Epithelial cell of proximal tubule (primary cell): ENCODE measurements around the gene ADARB2. TPM values are rescaled to one million over a fixed set of nuclear protein-coding genes. Genes with fewer than 3 reads are reported as not detected.

Experiments used
- DNase-seq: peaks from one replicate; pipeline ENCODE4 v3.0.0-alpha.2; 2011; ENCODE audit warnings: low read depth
- H3K4me3 ChIP-seq: 2 replicates; pipeline ENCODE4 v1.5.1; 2011; ENCODE audit warnings: low read depth, mild to moderate bottlenecking, low read length
- CTCF ChIP-seq: conservative IDR thresholded peaks from 2 replicates; pipeline ENCODE4 v1.5.1; 2012; ENCODE audit warnings: low read depth, mild to moderate bottlenecking, low read length
- total RNA-seq: library from RNA; depleted of rRNA; stranded (reverse); fragments of >200 nt; gene quantifications from 2 replicates; pipeline ENCODE4 v1.2.3, GENCODE V29; 2015

Gene ADARB2
- total RNA-seq, 1 donor from 2014 or later, result 0.63 TPM

- DNase-seq, result no peak
- TF ChIP-seq CTCF, result no peak
- H3K4me3 ChIP-seq, result no peak overlapping the region
Observed at GRCh38 chr10:1612908-1613307, 124.4 kb downstream of the ADARB2 start.

GRCh38 chr10:1611936-1612550, 125.3 kb downstream of the ADARB2 start:
- H3K4me3 ChIP-seq, result no peak overlapping the region
- TF ChIP-seq CTCF, result no peak
- DNase-seq, result no peak

- DNase-seq, result no peak
- no peak for TF ChIP-seq CTCF
- H3K4me3 ChIP-seq, result no peak overlapping the region
Observed at GRCh38 chr10:1610986-1611770, 126.1 kb downstream of the ADARB2 start.

GRCh38 chr10:1609648-1609970, 127.7 kb downstream of the ADARB2 start:
- TF ChIP-seq CTCF, result no peak
- no peak overlapping the region for H3K4me3 ChIP-seq
- DNase-seq, result no peak

GRCh38 chr10:1608851-1609647, 128.3 kb downstream of the ADARB2 start:
- no peak overlapping the region for H3K4me3 ChIP-seq
- no peak for DNase-seq
- TF ChIP-seq CTCF, result no peak

GRCh38 chr10:1608408-1608807, 128.9 kb downstream of the ADARB2 start:
- no peak for DNase-seq
- TF ChIP-seq CTCF, result no peak
- no peak overlapping the region for H3K4me3 ChIP-seq
